ENCODE measurements around the gene KISS1R.

DNA sequence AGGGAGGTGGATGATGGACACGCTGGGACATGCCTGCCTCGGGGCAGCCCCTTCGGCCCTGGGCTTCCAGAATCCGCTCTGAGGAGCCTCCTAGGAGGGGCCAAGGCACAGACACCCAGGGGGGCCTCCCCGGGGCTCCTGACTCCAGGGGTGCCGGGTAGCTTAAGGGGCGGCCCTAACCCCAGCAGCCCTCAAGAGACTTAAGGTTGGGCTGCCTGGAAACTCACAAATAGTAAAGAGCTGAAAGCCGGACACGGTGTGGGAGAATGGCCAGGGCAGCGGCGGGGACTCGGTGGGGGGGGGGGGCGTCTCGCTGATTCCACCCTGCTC, 16.4 kb downstream of the KISS1R start:
- TF ChIP-seq, protein P1, sequence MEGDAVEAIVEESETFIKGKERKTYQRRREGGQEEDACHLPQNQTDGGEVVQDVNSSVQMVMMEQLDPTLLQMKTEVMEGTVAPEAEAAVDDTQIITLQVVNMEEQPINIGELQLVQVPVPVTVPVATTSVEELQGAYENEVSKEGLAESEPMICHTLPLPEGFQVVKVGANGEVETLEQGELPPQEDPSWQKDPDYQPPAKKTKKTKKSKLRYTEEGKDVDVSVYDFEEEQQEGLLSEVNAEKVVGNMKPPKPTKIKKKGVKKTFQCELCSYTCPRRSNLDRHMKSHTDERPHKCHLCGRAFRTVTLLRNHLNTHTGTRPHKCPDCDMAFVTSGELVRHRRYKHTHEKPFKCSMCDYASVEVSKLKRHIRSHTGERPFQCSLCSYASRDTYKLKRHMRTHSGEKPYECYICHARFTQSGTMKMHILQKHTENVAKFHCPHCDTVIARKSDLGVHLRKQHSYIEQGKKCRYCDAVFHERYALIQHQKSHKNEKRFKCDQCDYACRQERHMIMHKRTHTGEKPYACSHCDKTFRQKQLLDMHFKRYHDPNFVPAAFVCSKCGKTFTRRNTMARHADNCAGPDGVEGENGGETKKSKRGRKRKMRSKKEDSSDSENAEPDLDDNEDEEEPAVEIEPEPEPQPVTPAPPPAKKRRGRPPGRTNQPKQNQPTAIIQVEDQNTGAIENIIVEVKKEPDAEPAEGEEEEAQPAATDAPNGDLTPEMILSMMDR (IDR thresholded peaks at IDR 0.05): no peak
- no peak for TF ChIP-seq POLR2AphosphoS5 (IDR thresholded peaks at IDR 0.05)
- no peak for TF ChIP-seq POLR2A (IDR thresholded peaks at IDR 0.05)
